Activated CD4-positive, alpha-beta memory T cell treated with anti-CD3 and anti-CD28 coated beads for 36 hours (primary cell): ENCODE data around the gene PPM1H. TPM values are rescaled to one million over a fixed set of nuclear protein-coding genes. Genes with fewer than 3 reads are reported as not detected.
"Not testable (repeated sequence)": the region's sequence is repeated elsewhere in the genome, so short reads cannot be mapped to it uniquely, and the experiment has no call there.

Experiments
- CTCF ChIA-PET: fragments of 350-600 bp; sonication (Branson Sonifier 250); formaldehyde crosslinking; loops from one replicate; lab custom pipeline; 2021; ENCODE audit warnings: antibody characterized with exemption, inconsistent platforms; lab: Charles Lee
- POLR2A ChIA-PET: fragments of 350-600 bp; sonication (Branson Sonifier 250); formaldehyde crosslinking; loops from one replicate; lab custom pipeline; 2021; ENCODE audit warnings: antibody characterized with exemption; lab: Charles Lee
- DNase-seq: peaks from one replicate; pipeline ENCODE4 v3.0.0-alpha.2; 2020
- H3K27ac Mint-ChIP-seq: one replicate; pipeline ENCODE4 v1.8.0; 2021; ENCODE audit warnings: mixed read lengths
- H3K27me3 Mint-ChIP-seq: one replicate; pipeline ENCODE4 v1.8.0; 2021; ENCODE audit warnings: mixed read lengths
- H3K36me3 Mint-ChIP-seq: one replicate; pipeline ENCODE4 v1.8.0; 2021; ENCODE audit warnings: mixed read lengths
- H3K4me1 Mint-ChIP-seq: one replicate; pipeline ENCODE4 v1.8.0; 2021; ENCODE audit warnings: low read depth, mixed read lengths
- H3K4me3 Mint-ChIP-seq: one replicate; pipeline ENCODE4 v1.8.0; 2021; ENCODE audit warnings: mild to moderate bottlenecking, mixed read lengths
- H3K9me3 Mint-ChIP-seq: one replicate; pipeline ENCODE4 v1.8.0; 2021; ENCODE audit warnings: mixed read lengths
- intact Hi-C: fragments of 100-400 bp; cut with micrococcal nuclease; formaldehyde crosslinking; loops from one replicate; pipeline ENCODE4 v1.15.1; 2023
- total RNA-seq, 2 experiments: library from RNA; stranded (reverse); gene quantifications; one replicate each; pipeline ENCODE4 v1.2.3, GENCODE V29; 2021

PPM1H gene
- total RNA-seq, 2 experiments from 2014 or later = not detected

DNA sequence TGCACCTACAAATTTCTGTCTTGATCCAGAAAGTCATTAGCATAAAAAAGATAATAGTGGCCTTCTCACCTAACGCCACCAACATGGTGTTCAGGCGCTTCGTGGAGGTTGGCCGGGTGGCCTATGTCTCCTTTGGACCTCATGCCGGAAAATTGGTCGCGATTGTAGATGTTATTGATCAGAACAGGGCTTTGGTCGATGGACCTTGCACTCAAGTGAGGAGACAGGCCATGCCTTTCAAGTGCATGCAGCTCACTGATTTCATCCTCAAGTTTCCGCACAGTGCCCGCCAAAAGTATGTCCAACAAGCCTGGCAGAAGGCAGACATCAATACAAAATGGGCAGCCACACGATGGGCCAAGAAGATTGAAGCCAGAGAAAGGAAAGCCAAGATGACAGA, 30.3 kb upstream of the PPM1H start:
- H3K27ac Mint-ChIP-seq, H3K4me3 Mint-ChIP-seq, H3K27me3 Mint-ChIP-seq, intact Hi-C loops, POLR2A ChIA-PET, CTCF ChIA-PET, H3K36me3 Mint-ChIP-seq, H3K9me3 Mint-ChIP-seq, H3K4me1 Mint-ChIP-seq, DNase-seq: not testable (repeated sequence)

GRCh38 chr12:62963486-62964041, 28.6 kb upstream of the PPM1H start:
- DNase-seq = no peak
- Mint-ChIP-seq H3K4me1 (peaks cover 2% of the 10 kb centered on the region), H3K27me3 (peaks cover 2% of the 10 kb centered on the region), H3K36me3 (no peaks in the 10 kb centered on the region), H3K27ac (no peak overlapping the region), H3K4me3 (no peak overlapping the region), H3K9me3 (no peaks in the 10 kb centered on the region)
- intact Hi-C loops = no loop called here
- ChIA-PET CTCF (no interaction called here), POLR2A (no interaction called here)

GRCh38 chr12:62960324-62960723, 25.4 kb upstream of the PPM1H start:
- Mint-ChIP-seq H3K4me3 (no peak overlapping the region), H3K4me1 (no peaks in the 10 kb centered on the region), H3K36me3 (no peaks in the 10 kb centered on the region), H3K9me3 (no peaks in the 10 kb centered on the region), H3K27me3 (peaks cover 2% of the 10 kb centered on the region), H3K27ac (no peak overlapping the region)
- ChIA-PET CTCF (no interaction called here), POLR2A (no interaction called here)
- intact Hi-C loops = no loop called here
- DNase-seq = no peak

- no peak for DNase-seq
- Mint-ChIP-seq H3K27me3 (peaks cover 2% of the 10 kb centered on the region), H3K4me3 (no peak overlapping the region), H3K9me3 (no peaks in the 10 kb centered on the region), H3K27ac (no peak overlapping the region), H3K36me3 (no peaks in the 10 kb centered on the region), H3K4me1 (no peaks in the 10 kb centered on the region)
- POLR2A ChIA-PET = no interaction called here
- intact Hi-C loops = no loop called here
- CTCF ChIA-PET = no interaction called here
These were observed 24.8 kb upstream of the PPM1H start for GRCh38 chr12:62959745-62960144.

DNA sequence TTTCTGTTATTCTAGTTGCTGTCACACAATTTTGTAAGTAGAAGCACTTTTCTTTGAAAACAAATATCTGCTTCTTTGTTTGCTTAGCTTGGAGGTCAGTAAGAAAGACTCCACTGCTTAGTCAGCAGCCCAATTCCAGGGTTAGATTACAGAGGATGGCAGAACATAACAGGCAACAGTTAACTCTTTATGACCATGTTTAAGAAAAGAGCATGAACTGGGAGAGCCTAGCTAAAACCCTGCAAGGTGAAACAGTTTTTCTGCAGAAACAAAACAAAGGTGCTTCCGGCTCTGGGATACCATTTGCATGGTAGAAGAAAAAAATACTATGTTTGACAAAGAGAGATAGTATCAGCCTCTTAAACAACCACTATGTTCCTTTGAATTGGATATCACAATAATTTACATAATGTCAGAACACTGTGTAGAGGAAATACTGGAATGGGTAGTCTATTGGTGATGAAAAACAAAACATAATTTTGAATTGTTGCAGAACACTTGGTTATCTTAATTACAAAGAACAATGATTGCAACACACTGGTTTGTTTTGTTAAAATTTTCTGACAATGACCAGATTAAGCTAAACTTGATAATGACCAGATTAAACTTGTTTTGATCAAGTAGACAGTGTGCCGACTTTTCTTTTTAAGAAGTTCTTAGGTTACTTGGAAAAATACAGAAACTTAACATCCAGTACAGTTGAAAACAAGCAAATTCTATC, 22.4 kb upstream of the PPM1H start:
- POLR2A ChIA-PET = no interaction called here
- CTCF ChIA-PET = no interaction called here
- Mint-ChIP-seq H3K9me3 (no peaks in the 10 kb centered on the region), H3K27me3 (no peaks in the 10 kb centered on the region), H3K4me3 (no peak overlapping the region), H3K36me3 (no peaks in the 10 kb centered on the region), H3K4me1 (no peaks in the 10 kb centered on the region), H3K27ac (no peak overlapping the region)
- no peak for DNase-seq
- intact Hi-C loops = no loop called here

DNA sequence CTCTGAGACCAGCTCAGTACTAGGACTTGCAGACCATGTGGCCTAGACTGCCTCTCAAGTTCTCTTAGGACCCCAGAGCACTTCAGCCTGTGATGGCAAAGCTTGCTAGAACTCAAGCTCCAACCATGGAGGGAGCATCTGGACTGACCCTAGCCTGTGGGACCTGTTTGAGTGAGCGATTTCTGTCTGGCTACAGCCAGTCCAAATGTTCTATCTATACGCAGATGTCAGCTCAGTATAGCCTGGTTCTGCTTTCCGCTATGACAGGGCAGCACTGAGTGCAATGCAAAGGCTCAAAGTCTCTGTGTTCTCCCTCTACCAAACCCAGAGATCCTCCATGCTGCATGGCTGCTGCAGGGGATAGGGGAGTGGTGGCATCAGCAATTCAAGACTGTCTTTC, 20.7 kb upstream of the PPM1H start:
- ChIA-PET CTCF (no interaction called here), POLR2A (no interaction called here)
- DNase-seq = no peak
- no peaks in the 10 kb centered on the region for H3K36me3 Mint-ChIP-seq
- intact Hi-C loops = no loop called here
- H3K9me3 Mint-ChIP-seq = no peaks in the 10 kb centered on the region
- H3K27ac Mint-ChIP-seq = no peak overlapping the region
- H3K27me3 Mint-ChIP-seq = no peaks in the 10 kb centered on the region
- no peaks in the 10 kb centered on the region for H3K4me1 Mint-ChIP-seq
- H3K4me3 Mint-ChIP-seq = no peak overlapping the region

DNA sequence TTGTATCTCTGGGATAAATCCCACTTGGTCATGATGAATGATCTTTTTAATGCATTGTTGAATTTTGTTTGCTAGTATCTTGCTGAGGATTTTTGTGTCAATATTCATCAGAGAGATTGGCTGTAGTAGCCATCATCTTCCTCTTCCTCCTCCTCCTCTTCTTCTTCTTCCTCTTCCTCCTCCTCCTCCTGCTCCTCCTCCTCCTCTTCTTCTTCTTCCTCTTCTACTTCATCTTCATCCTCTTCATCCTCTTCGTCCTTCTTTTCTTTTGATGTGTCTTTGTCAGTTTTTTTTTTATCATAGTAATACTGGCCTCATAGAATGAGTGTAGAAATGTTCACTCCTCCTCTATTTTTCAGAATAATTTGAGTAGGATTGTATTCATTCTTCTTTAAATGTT, 15.4 kb upstream of the PPM1H start:
- intact Hi-C loops = no loop called here
- H3K27ac Mint-ChIP-seq = no peak overlapping the region
- H3K4me1 Mint-ChIP-seq = no peaks in the 10 kb centered on the region

GRCh38 chr12:62948123-62948522, 13.2 kb upstream of the PPM1H start:
- no peak for DNase-seq
- intact Hi-C loops = no loop called here
- H3K27me3 Mint-ChIP-seq = peaks cover 1% of the 10 kb centered on the region
- no peak overlapping the region for H3K4me3 Mint-ChIP-seq
- H3K9me3 Mint-ChIP-seq = no peaks in the 10 kb centered on the region
- H3K27ac Mint-ChIP-seq = no peak overlapping the region
- no peaks in the 10 kb centered on the region for H3K36me3 Mint-ChIP-seq
- POLR2A ChIA-PET = no interaction called here
- H3K4me1 Mint-ChIP-seq = no peaks in the 10 kb centered on the region
- CTCF ChIA-PET = no interaction called here

More for the DNA sequence above, 15.4 kb upstream of the PPM1H start:
- ChIA-PET POLR2A (no interaction called here), CTCF (no interaction called here)
- no peaks in the 10 kb centered on the region for H3K36me3 Mint-ChIP-seq
- DNase-seq = no peak
- no peaks in the 10 kb centered on the region for H3K27me3 Mint-ChIP-seq
- no peak overlapping the region for H3K4me3 Mint-ChIP-seq
- no peaks in the 10 kb centered on the region for H3K9me3 Mint-ChIP-seq

GRCh38 chr12:62947364-62947763, 12.4 kb upstream of the PPM1H start:
- Mint-ChIP-seq H3K36me3 (no peaks in the 10 kb centered on the region), H3K27me3 (peaks cover 5% of the 10 kb centered on the region), H3K4me3 (no peak overlapping the region), H3K27ac (no peak overlapping the region), H3K4me1 (no peaks in the 10 kb centered on the region), H3K9me3 (no peaks in the 10 kb centered on the region)
- CTCF ChIA-PET = interaction anchor here (0.7 kb wide), 1 partner anchor 1640 kb away, joined by 3 read pairs; no protein-coding TSS in a partner anchor
- intact Hi-C loops = no loop called here
- POLR2A ChIA-PET = no interaction called here
- DNase-seq = no peak

DNA sequence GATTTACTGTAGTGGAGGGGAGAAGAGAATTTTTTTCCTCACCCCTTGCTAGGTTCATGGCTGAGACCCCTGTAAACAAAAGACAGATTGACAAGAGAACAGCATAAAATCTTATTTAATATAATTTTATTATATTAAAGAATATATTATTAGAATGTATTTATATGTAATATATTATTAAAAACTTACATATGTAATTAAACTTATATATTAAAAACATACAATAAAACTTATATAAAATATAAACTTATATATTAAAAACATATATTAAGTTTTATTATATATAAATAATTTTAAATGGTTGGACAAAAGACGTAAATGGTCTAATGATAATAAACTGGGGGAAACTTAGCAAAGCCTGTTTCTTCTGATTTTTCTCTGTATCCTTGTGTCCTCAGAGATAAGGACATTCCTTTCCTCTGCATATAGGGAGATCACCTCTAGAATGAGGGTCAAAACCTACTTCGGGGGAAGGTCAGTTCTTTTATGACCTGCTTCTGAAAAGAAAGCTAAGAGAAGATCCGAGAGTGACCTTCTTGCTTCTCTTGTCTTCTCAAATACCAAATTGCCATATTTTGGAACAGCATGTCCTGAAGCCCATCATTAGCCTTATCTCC, 8.9 kb upstream of the PPM1H start:
- H3K4me1 Mint-ChIP-seq = no peaks in the 10 kb centered on the region
- no peak overlapping the region for H3K27ac Mint-ChIP-seq
- CTCF ChIA-PET = no interaction called here
- DNase-seq = no peak
- H3K9me3 Mint-ChIP-seq = no peaks in the 10 kb centered on the region
- peaks cover 5% of the 10 kb centered on the region for H3K27me3 Mint-ChIP-seq
- no peak overlapping the region for H3K4me3 Mint-ChIP-seq
- POLR2A ChIA-PET = no interaction called here
- intact Hi-C loops = no loop called here
- no peaks in the 10 kb centered on the region for H3K36me3 Mint-ChIP-seq

GRCh38 chr12:62942316-62942715, 7.4 kb upstream of the PPM1H start:
- H3K27ac Mint-ChIP-seq, H3K4me3 Mint-ChIP-seq, DNase-seq, H3K4me1 Mint-ChIP-seq, H3K9me3 Mint-ChIP-seq, intact Hi-C loops, POLR2A ChIA-PET, H3K36me3 Mint-ChIP-seq, CTCF ChIA-PET, H3K27me3 Mint-ChIP-seq: not testable (repeated sequence)

- peak; percentile 11 for DNase-seq
- Mint-ChIP-seq H3K9me3 (no peaks in the 10 kb centered on the region), H3K27me3 (peaks cover 31% of the 10 kb centered on the region), H3K27ac (no peak overlapping the region), H3K36me3 (no peaks in the 10 kb centered on the region), H3K4me1 (peaks cover 12% of the 10 kb centered on the region), H3K4me3 (peak overlapping the region; percentile 62)
- intact Hi-C loops = no loop called here
- ChIA-PET POLR2A (no interaction called here), CTCF (interaction anchor here (0.7 kb wide), 1 partner anchor 915 kb away, joined by 3 read pairs; no protein-coding TSS in a partner anchor)
These were observed 631 bp downstream of the PPM1H start for GRCh38 chr12:62934239-62934798.
